Neural cell (in vitro differentiated cells): Measurements from ENCODE around the gene CCDC85C. TPM values are rescaled to one million over a fixed set of nuclear protein-coding genes. Genes with fewer than 3 reads are reported as not detected.

Experiments used
- H2AFZ ChIP-seq: fragments of 200-600, 300-800 bp; sonication (generic), shearing (Covaris generic); 2 replicates; pipeline ENCODE4 v1.6.0; 2014; ENCODE audit warnings: low read depth, mild to moderate bottlenecking, antibody characterized with exemption, low read length, moderate library complexity
- H3F3A ChIP-seq: fragments of 200-600 bp; shearing (Covaris generic); 2 replicates; pipeline ENCODE4 v1.6.1; 2016; ENCODE audit warnings: mild to moderate bottlenecking, moderate library complexity, mixed read lengths, antibody characterized with exemption, low read length; ENCODE audit not compliant: insufficient read depth, poor library complexity, severe bottlenecking
- H3K27ac ChIP-seq: fragments of 200-600, 300-800 bp; sonication (generic), shearing (Covaris generic); 2 replicates; pipeline ENCODE4 v1.5.1; 2014; ENCODE audit warnings: mild to moderate bottlenecking, low read length, moderate library complexity
- H3K27me3 ChIP-seq: fragments of 300-800, 200-600 bp; sonication (generic), shearing (Covaris generic); 2 replicates; pipeline ENCODE4 v1.6.0; 2014; ENCODE audit warnings: mild to moderate bottlenecking, low read depth, low read length, moderate library complexity; ENCODE audit not compliant: insufficient read depth
- H3K36me3 ChIP-seq: fragments of 300-800, 200-600 bp; sonication (generic), shearing (Covaris generic); 2 replicates; pipeline ENCODE4 v1.5.1; 2014; ENCODE audit warnings: mild to moderate bottlenecking, antibody characterized with exemption, low read length, moderate library complexity; ENCODE audit not compliant: insufficient read depth
- H3K4me2 ChIP-seq: fragments of 300-800, 200-600 bp; sonication (generic), shearing (Covaris generic); 2 replicates; pipeline ENCODE4 v1.6.0; 2014; ENCODE audit warnings: mild to moderate bottlenecking, low read length
- H3K4me3 ChIP-seq: fragments of 300-800, 200-600 bp; sonication (generic), shearing (Covaris generic); 2 replicates; pipeline ENCODE4 v1.5.1; 2014; ENCODE audit warnings: mild to moderate bottlenecking, low read length, moderate library complexity
- H3K79me2 ChIP-seq: fragments of 200-600 bp; shearing (Covaris generic); replicated peaks from 2 replicates; pipeline ENCODE4 v1.6.0; 2014; ENCODE audit warnings: mild to moderate bottlenecking, low read length, moderate library complexity; ENCODE audit not compliant: insufficient read depth
- H3K9ac ChIP-seq: fragments of 300-800, 200-600 bp; sonication (generic), shearing (Covaris generic); 2 replicates; pipeline ENCODE4 v1.6.1; 2016; ENCODE audit warnings: mild to moderate bottlenecking, low read length, mixed read lengths
- H3K9me2 ChIP-seq: fragments of 200-600 bp; shearing (Covaris generic); 2 replicates; pipeline ENCODE4 v1.6.1; 2016; ENCODE audit warnings: mild to moderate bottlenecking, low read length, mixed read lengths; ENCODE audit not compliant: insufficient read depth
- H3K9me3 ChIP-seq: fragments of 200-600, 300-800 bp; sonication (generic), shearing (Covaris generic); 2 replicates; pipeline ENCODE4 v1.6.1; 2016; ENCODE audit warnings: mild to moderate bottlenecking, mixed run types, low read length, moderate library complexity, mixed read lengths
- H4K20me1 ChIP-seq: fragments of 200-600 bp; shearing (Covaris generic); 2 replicates; pipeline ENCODE4 v1.6.1; 2016; ENCODE audit warnings: mild to moderate bottlenecking, mixed run types; ENCODE audit not compliant: insufficient read depth
- EP300 ChIP-seq: fragments of 450-650 bp; conservative IDR thresholded peaks from 2 replicates; pipeline ENCODE4 v1.6.1; 2014; ENCODE audit warnings: antibody characterized with exemption, mild to moderate bottlenecking, moderate library complexity; ENCODE audit not compliant: poor library complexity, severe bottlenecking
- EZH2 ChIP-seq: fragments of 200-600, 300-800 bp; shearing (Covaris generic), sonication (generic); IDR thresholded peaks from 2 replicates; pipeline ENCODE4 v1.6.1; 2014; ENCODE audit warnings: antibody characterized with exemption, low read length, borderline replicate concordance, mild to moderate bottlenecking; ENCODE audit not compliant: insufficient read depth, poor library complexity, severe bottlenecking
- MXI1 ChIP-seq: fragments of 450-650 bp; conservative IDR thresholded peaks from 2 replicates; pipeline ENCODE4 v1.6.1; 2014; ENCODE audit warnings: antibody characterized with exemption, mild to moderate bottlenecking; ENCODE audit not compliant: poor library complexity, severe bottlenecking
- POLR2AphosphoS5 ChIP-seq: IDR thresholded peaks from 2 replicates; pipeline ENCODE4 v1.6.1; 2012
- RAD21 ChIP-seq: fragments of 450-650 bp; conservative IDR thresholded peaks from 2 replicates; pipeline ENCODE4 v1.6.1; 2014; ENCODE audit warnings: antibody characterized with exemption, mild to moderate bottlenecking, moderate library complexity
- REST ChIP-seq: IDR thresholded peaks from 2 replicates; pipeline ENCODE4 v1.6.1; 2012; ENCODE audit warnings: borderline replicate concordance
- SMC3 ChIP-seq: fragments of 450-650 bp; conservative IDR thresholded peaks from 2 replicates; pipeline ENCODE4 v1.6.1; 2014; ENCODE audit warnings: antibody characterized with exemption, mild to moderate bottlenecking, moderate library complexity; ENCODE audit not compliant: poor library complexity
- TAF1 ChIP-seq: IDR thresholded peaks from 2 replicates; pipeline ENCODE4 v1.6.1; 2012; ENCODE audit warnings: low read depth
- polyA plus RNA-seq: library from polyadenylated mRNA; depleted of rRNA; stranded (reverse); fragments of >200 nt; gene quantifications from 2 replicates; pipeline ENCODE4 v1.2.3, GENCODE V29; 2014
- TF ChIP-seq, protein P1 (sequence below): fragments of 450-650 bp; IDR thresholded peaks from 2 replicates; pipeline ENCODE4 v1.5.1; 2014; ENCODE audit warnings: antibody characterized with exemption, mild to moderate bottlenecking, moderate library complexity; ENCODE audit not compliant: poor library complexity, severe bottlenecking

CCDC85C gene
- polyA plus RNA-seq, 1 donor from 2014 or later: 24.8 TPM

DNA sequence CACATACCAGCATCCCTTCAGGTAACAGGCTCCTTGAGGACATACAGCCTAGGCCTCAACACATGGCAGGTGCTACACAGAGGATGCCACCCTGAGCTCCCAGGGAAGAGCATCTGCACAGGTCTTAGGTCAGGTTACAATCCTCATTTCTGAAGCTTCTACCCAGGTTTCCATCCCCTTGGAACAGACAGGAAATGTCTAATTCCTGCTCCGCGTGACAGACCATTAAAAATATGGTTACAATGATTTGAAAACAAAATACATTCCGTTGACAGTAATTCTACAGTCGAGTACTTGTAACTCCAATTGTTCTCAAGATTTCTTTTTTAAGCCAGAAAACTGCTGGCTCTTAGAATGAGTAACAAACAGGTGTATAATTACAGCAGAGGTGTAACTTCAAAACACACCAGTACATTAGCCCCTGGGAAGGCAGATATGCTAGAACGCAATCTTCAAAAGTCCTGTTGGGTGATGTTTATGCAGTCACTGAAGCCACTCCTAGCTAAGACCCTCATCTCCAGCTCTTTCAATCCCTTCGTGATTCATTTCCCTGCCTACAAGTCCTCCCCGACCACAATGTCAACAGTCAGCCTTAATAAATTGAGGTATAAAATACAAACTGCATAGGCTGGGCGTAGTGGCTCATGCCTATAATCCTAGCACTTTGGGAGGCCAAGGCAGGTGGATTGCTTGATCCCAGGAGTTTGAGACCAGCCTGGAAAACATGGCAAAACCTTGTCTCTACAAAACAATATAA is 135.0 kb downstream of the CCDC85C start:
- H4K20me1 ChIP-seq: no peaks in the 10 kb centered on the region
- H3K4me3 ChIP-seq: no peak overlapping the region
- H3K9me3 ChIP-seq: no peaks in the 10 kb centered on the region

GRCh38 chr14:99468081-99468480 is 135.9 kb downstream of the CCDC85C start:
- no peak overlapping the region for H3K27ac ChIP-seq
- no peaks in the 10 kb centered on the region for H3K27me3 ChIP-seq
- no peak overlapping the region for H3K4me2 ChIP-seq
- no peak overlapping the region for H2AFZ ChIP-seq
- no peaks in the 10 kb centered on the region for H3F3A ChIP-seq
- H3K9ac ChIP-seq: no peak overlapping the region
- H3K9me3 ChIP-seq: no peaks in the 10 kb centered on the region
- H3K79me2 ChIP-seq: peaks cover 20% of the 10 kb centered on the region
- no peaks in the 10 kb centered on the region for H3K36me3 ChIP-seq
- no peaks in the 10 kb centered on the region for H3K9me2 ChIP-seq
- H3K4me3 ChIP-seq: no peak overlapping the region
- no peaks in the 10 kb centered on the region for H4K20me1 ChIP-seq
- no peak for TF ChIP-seq TAF1
- TF ChIP-seq EP300: no peak
- no peak for TF ChIP-seq POLR2AphosphoS5
- no peak for TF ChIP-seq EZH2
- TF ChIP-seq REST: no peak
- no peak for TF ChIP-seq MXI1
- TF ChIP-seq, protein P1, sequence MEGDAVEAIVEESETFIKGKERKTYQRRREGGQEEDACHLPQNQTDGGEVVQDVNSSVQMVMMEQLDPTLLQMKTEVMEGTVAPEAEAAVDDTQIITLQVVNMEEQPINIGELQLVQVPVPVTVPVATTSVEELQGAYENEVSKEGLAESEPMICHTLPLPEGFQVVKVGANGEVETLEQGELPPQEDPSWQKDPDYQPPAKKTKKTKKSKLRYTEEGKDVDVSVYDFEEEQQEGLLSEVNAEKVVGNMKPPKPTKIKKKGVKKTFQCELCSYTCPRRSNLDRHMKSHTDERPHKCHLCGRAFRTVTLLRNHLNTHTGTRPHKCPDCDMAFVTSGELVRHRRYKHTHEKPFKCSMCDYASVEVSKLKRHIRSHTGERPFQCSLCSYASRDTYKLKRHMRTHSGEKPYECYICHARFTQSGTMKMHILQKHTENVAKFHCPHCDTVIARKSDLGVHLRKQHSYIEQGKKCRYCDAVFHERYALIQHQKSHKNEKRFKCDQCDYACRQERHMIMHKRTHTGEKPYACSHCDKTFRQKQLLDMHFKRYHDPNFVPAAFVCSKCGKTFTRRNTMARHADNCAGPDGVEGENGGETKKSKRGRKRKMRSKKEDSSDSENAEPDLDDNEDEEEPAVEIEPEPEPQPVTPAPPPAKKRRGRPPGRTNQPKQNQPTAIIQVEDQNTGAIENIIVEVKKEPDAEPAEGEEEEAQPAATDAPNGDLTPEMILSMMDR: no peak

More for the DNA sequence above, 135.0 kb downstream of the CCDC85C start:
- Histone ChIP-seq H3K9me2 (no peaks in the 10 kb centered on the region), H3K27me3 (no peaks in the 10 kb centered on the region), H3K36me3 (no peaks in the 10 kb centered on the region), H3K4me2 (no peak overlapping the region), H3K9ac (no peak overlapping the region), H2AFZ (no peak overlapping the region), H3K27ac (no peak overlapping the region), H3F3A (no peaks in the 10 kb centered on the region), H3K79me2 (peaks cover 24% of the 10 kb centered on the region)
- TF ChIP-seq TAF1 (no peak), RAD21 (no peak), POLR2AphosphoS5 (no peak), EZH2 (no peak), SMC3 (no peak), MXI1 (no peak), EP300 (no peak), REST (no peak)
- TF ChIP-seq, protein P1: no peak
